ENCODE data around the gene EFNB2.

Gene EFNB2

DNA sequence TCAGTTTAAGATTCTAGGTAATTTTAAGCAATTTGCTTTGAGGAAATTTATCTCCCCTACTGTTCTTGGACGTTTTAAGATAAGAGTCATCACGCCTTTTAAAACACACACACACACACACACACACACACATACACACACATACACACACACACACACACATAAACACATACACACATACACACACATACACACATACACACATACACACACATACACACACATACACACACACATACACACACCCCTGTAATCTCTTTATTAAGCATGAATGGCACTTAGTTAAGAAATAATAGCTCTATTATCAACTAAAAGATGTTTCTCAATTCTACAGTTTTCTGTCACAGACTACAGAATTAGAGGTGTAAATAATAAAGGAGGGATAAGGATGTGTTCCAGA lies 49.2 kb downstream of the EFNB2 start:
- Histone ChIP-seq H3K4me3 (ENCODE audit: insufficient read depth, low read depth, low read length, poor library complexity, severe bottlenecking) (no peak overlapping the region), H3K4me1 (ENCODE audit: control insufficient read depth, insufficient read depth, low read length, poor library complexity, severe bottlenecking) (no peaks in the 10 kb centered on the region), H3K36me3 (ENCODE audit: control insufficient read depth, insufficient read depth, low read length) (no peaks in the 10 kb centered on the region), H3K9me3 (ENCODE audit: control insufficient read depth, low read length) (no peaks in the 10 kb centered on the region), H3K27me3 (replicated peaks; ENCODE audit: control insufficient read depth, insufficient read depth, low read length, poor library complexity, severe bottlenecking) (peaks cover 2% of the 10 kb centered on the region), H3K27ac (ENCODE audit: insufficient read depth, low read length, poor library complexity, severe bottlenecking) (no peak overlapping the region)
- DNase-seq: no peak

GRCh38 chr13:106484537-106485193 lies 50.8 kb downstream of the EFNB2 start:
- Histone ChIP-seq H3K9me3 (ENCODE audit: control insufficient read depth, low read length) (no peaks in the 10 kb centered on the region), H3K36me3 (ENCODE audit: control insufficient read depth, insufficient read depth, low read length) (no peaks in the 10 kb centered on the region), H3K27ac (ENCODE audit: insufficient read depth, low read length, poor library complexity, severe bottlenecking) (no peak overlapping the region), H3K4me1 (ENCODE audit: control insufficient read depth, insufficient read depth, low read length, poor library complexity, severe bottlenecking) (no peaks in the 10 kb centered on the region), H3K4me3 (ENCODE audit: insufficient read depth, low read depth, low read length, poor library complexity, severe bottlenecking) (no peak overlapping the region), H3K27me3 (replicated peaks; ENCODE audit: control insufficient read depth, insufficient read depth, low read length, poor library complexity, severe bottlenecking) (peaks cover 2% of the 10 kb centered on the region)
- DNase-seq: no peak

DNA sequence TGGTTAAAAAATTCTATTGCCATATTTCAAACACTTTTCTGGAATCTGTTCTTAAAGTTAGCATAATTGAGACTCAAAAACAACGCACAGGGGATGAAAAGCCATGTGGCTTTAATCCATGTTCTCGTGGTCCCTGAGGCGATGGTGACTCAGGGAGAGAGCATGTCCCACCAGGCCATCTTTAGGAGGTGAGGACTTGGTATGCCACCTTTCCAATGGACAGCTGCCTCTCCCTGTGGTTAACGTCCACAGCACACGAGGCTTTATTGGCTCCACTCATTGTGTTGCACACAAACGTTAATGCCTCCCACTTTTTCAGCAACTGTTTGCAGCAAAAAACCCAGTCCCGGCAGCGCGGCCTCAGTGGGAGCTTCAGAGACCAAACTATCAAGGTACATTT lies 51.4 kb downstream of the EFNB2 start:
- Histone ChIP-seq H3K4me1 (ENCODE audit: control insufficient read depth, insufficient read depth, low read length, poor library complexity, severe bottlenecking) (no peaks in the 10 kb centered on the region), H3K27me3 (replicated peaks; ENCODE audit: control insufficient read depth, insufficient read depth, low read length, poor library complexity, severe bottlenecking) (peaks cover 2% of the 10 kb centered on the region), H3K36me3 (ENCODE audit: control insufficient read depth, insufficient read depth, low read length) (no peaks in the 10 kb centered on the region), H3K27ac (ENCODE audit: insufficient read depth, low read length, poor library complexity, severe bottlenecking) (no peak overlapping the region), H3K4me3 (ENCODE audit: insufficient read depth, low read depth, low read length, poor library complexity, severe bottlenecking) (no peak overlapping the region), H3K9me3 (ENCODE audit: control insufficient read depth, low read length) (no peaks in the 10 kb centered on the region)
- no peak for DNase-seq

DNA sequence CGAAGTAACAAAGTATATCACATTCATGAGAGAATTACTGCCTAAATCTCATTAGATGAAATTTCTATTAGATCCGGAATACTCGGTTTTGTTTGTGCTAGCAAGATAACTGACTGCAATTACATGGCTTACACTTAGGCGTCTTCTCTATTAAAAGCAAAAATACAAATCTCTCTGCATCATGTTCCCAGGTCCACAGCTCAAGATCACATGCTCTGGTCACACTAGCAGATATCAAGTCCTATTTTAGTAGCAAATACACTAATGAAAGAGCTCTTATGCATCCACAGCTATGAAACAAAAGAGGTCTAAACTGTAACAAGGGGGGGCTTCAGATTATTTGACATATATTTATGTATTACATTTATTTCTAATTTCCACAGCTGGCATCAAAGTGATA lies 53.5 kb downstream of the EFNB2 start:
- no peaks in the 10 kb centered on the region for H3K4me1 ChIP-seq (ENCODE audit: control insufficient read depth, insufficient read depth, low read length, poor library complexity, severe bottlenecking)
- no peaks in the 10 kb centered on the region for H3K36me3 ChIP-seq (ENCODE audit: control insufficient read depth, insufficient read depth, low read length)
- no peak overlapping the region for H3K4me3 ChIP-seq (ENCODE audit: insufficient read depth, low read depth, low read length, poor library complexity, severe bottlenecking)
- no peak overlapping the region for H3K27ac ChIP-seq (ENCODE audit: insufficient read depth, low read length, poor library complexity, severe bottlenecking)
- H3K9me3 ChIP-seq (ENCODE audit: control insufficient read depth, low read length): no peaks in the 10 kb centered on the region
- no peak for DNase-seq
- peaks cover 2% of the 10 kb centered on the region for H3K27me3 ChIP-seq (replicated peaks; ENCODE audit: control insufficient read depth, insufficient read depth, low read length, poor library complexity, severe bottlenecking)

DNA sequence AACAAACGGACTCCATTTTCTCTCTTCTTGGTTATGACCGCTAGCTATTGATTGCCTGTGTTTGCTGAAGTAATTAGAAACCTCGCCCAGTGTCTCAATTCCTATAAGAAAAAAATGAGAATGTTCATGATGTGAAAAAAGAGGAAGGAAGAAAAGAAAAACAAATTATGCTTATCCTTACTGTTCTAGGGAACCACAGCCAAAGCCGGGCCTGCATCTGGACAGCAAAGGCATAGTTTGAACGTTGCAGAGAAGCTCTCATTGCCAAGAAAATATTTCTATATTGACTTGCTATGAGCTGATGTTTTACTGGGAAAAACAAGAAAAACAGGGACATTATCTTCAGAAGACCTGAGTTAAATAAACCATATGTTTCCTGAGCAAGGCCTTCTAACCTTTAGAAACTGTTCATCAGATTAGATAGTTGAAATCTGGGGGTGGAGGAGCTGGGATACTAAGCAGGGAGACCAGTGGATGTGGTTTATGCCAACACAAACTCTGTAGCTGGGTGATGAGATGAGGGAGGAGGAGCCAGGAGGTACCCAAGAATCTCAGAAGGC lies 55.0 kb downstream of the EFNB2 start:
- no peak for DNase-seq
- Histone ChIP-seq H3K4me1 (ENCODE audit: control insufficient read depth, insufficient read depth, low read length, poor library complexity, severe bottlenecking) (no peaks in the 10 kb centered on the region), H3K27ac (ENCODE audit: insufficient read depth, low read length, poor library complexity, severe bottlenecking) (no peak overlapping the region), H3K27me3 (replicated peaks; ENCODE audit: control insufficient read depth, insufficient read depth, low read length, poor library complexity, severe bottlenecking) (peaks cover 2% of the 10 kb centered on the region), H3K9me3 (ENCODE audit: control insufficient read depth, low read length) (no peaks in the 10 kb centered on the region), H3K36me3 (ENCODE audit: control insufficient read depth, insufficient read depth, low read length) (no peaks in the 10 kb centered on the region), H3K4me3 (ENCODE audit: insufficient read depth, low read depth, low read length, poor library complexity, severe bottlenecking) (no peak overlapping the region)

DNA sequence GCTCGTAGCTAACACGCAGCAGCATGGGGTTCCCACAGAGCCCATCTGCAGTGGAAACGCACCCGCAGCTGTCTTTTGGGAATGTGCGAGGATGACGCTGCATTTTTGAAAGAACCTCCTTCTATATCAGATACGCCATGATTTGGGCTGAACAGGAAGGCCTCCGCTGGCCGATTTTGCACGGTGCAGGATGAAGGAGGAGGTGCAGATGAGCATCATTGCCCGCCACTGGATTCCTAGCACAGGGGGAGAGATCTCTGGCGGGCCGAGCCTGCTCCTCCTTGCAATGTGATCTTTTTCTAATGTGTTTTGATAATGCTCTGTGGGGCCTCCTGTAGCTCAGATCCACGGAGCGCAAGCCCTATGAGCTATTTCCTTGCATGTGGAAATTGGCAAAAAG lies 55.5 kb downstream of the EFNB2 start:
- Histone ChIP-seq H3K4me3 (ENCODE audit: insufficient read depth, low read depth, low read length, poor library complexity, severe bottlenecking) (no peak overlapping the region), H3K27ac (ENCODE audit: insufficient read depth, low read length, poor library complexity, severe bottlenecking) (no peak overlapping the region), H3K9me3 (ENCODE audit: control insufficient read depth, low read length) (no peaks in the 10 kb centered on the region), H3K27me3 (replicated peaks; ENCODE audit: control insufficient read depth, insufficient read depth, low read length, poor library complexity, severe bottlenecking) (peaks cover 2% of the 10 kb centered on the region), H3K4me1 (ENCODE audit: control insufficient read depth, insufficient read depth, low read length, poor library complexity, severe bottlenecking) (no peaks in the 10 kb centered on the region), H3K36me3 (ENCODE audit: control insufficient read depth, insufficient read depth, low read length) (no peaks in the 10 kb centered on the region)
- DNase-seq: no peak

- H3K36me3 ChIP-seq (ENCODE audit: control insufficient read depth, insufficient read depth, low read length): no peaks in the 10 kb centered on the region
- no peaks in the 10 kb centered on the region for H3K9me3 ChIP-seq (ENCODE audit: control insufficient read depth, low read length)
- DNase-seq: no peak
- H3K27me3 ChIP-seq (replicated peaks; ENCODE audit: control insufficient read depth, insufficient read depth, low read length, poor library complexity, severe bottlenecking): no peaks in the 10 kb centered on the region
- no peaks in the 10 kb centered on the region for H3K4me1 ChIP-seq (ENCODE audit: control insufficient read depth, insufficient read depth, low read length, poor library complexity, severe bottlenecking)
- no peak overlapping the region for H3K4me3 ChIP-seq (ENCODE audit: insufficient read depth, low read depth, low read length, poor library complexity, severe bottlenecking)
- no peak overlapping the region for H3K27ac ChIP-seq (ENCODE audit: insufficient read depth, low read length, poor library complexity, severe bottlenecking)
These were observed 57.3 kb downstream of the EFNB2 start for GRCh38 chr13:106478116-106478515.

GRCh38 chr13:106477303-106477702 lies 58.2 kb downstream of the EFNB2 start:
- H3K27ac ChIP-seq (ENCODE audit: insufficient read depth, low read length, poor library complexity, severe bottlenecking): no peak overlapping the region
- H3K4me1 ChIP-seq (ENCODE audit: control insufficient read depth, insufficient read depth, low read length, poor library complexity, severe bottlenecking): no peaks in the 10 kb centered on the region
- H3K27me3 ChIP-seq (replicated peaks; ENCODE audit: control insufficient read depth, insufficient read depth, low read length, poor library complexity, severe bottlenecking): no peaks in the 10 kb centered on the region
- no peaks in the 10 kb centered on the region for H3K36me3 ChIP-seq (ENCODE audit: control insufficient read depth, insufficient read depth, low read length)
- no peak for DNase-seq
- no peaks in the 10 kb centered on the region for H3K9me3 ChIP-seq (ENCODE audit: control insufficient read depth, low read length)
- no peak overlapping the region for H3K4me3 ChIP-seq (ENCODE audit: insufficient read depth, low read depth, low read length, poor library complexity, severe bottlenecking)

- no peaks in the 10 kb centered on the region for H3K4me1 ChIP-seq (ENCODE audit: control insufficient read depth, insufficient read depth, low read length, poor library complexity, severe bottlenecking)
- no peaks in the 10 kb centered on the region for H3K36me3 ChIP-seq (ENCODE audit: control insufficient read depth, insufficient read depth, low read length)
- no peak overlapping the region for H3K4me3 ChIP-seq (ENCODE audit: insufficient read depth, low read depth, low read length, poor library complexity, severe bottlenecking)
- no peaks in the 10 kb centered on the region for H3K9me3 ChIP-seq (ENCODE audit: control insufficient read depth, low read length)
- H3K27ac ChIP-seq (ENCODE audit: insufficient read depth, low read length, poor library complexity, severe bottlenecking): no peak overlapping the region
- no peak for DNase-seq
- H3K27me3 ChIP-seq (replicated peaks; ENCODE audit: control insufficient read depth, insufficient read depth, low read length, poor library complexity, severe bottlenecking): no peaks in the 10 kb centered on the region
These were observed 59.6 kb downstream of the EFNB2 start for GRCh38 chr13:106475852-106476251.

DNA sequence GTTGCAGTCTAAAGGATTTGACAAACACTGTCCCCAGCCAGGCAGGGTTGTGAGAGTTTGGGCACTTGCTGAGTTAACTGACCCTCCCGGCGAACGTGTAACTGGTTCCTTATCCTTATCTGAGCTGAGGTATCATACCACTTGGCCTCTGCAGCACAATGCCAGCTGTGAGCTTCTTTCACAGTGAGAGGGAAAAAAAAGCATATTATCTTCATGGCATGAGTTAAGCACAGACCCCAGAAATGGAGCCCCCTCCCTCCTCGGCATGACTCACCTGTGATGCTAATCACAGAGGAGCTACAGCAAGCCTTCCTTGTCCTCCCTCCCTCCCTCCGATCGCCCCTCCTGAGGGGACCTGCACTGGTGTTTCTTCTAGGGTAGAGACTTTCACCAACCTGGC lies 60.5 kb downstream of the EFNB2 start:
- H3K36me3 ChIP-seq (ENCODE audit: control insufficient read depth, insufficient read depth, low read length): no peaks in the 10 kb centered on the region
- no peak overlapping the region for H3K4me3 ChIP-seq (ENCODE audit: insufficient read depth, low read depth, low read length, poor library complexity, severe bottlenecking)
- no peaks in the 10 kb centered on the region for H3K4me1 ChIP-seq (ENCODE audit: control insufficient read depth, insufficient read depth, low read length, poor library complexity, severe bottlenecking)
- H3K27ac ChIP-seq (ENCODE audit: insufficient read depth, low read length, poor library complexity, severe bottlenecking): no peak overlapping the region
- DNase-seq: no peak
- no peaks in the 10 kb centered on the region for H3K9me3 ChIP-seq (ENCODE audit: control insufficient read depth, low read length)
- no peaks in the 10 kb centered on the region for H3K27me3 ChIP-seq (replicated peaks; ENCODE audit: control insufficient read depth, insufficient read depth, low read length, poor library complexity, severe bottlenecking)
